HepG2 (cell line): Measurements from ENCODE around the gene HLCS. TPM values are rescaled to one million over a fixed set of nuclear protein-coding genes. Genes with fewer than 3 reads are reported as not detected.

Experiments used
- ATAC-seq: fragments of 200-7000 bp; cut with Tn5 transposase; 3 replicates; pipeline ENCODE4 v1.9.1; 2020; ENCODE audit warnings: mild to moderate bottlenecking, moderate library complexity
- BruUV-seq: library from RNA; stranded (reverse); fragments of 400-500 nt; replicated peaks from 2 replicates; lab custom pipeline; 2021; lab: Mats Ljungman, UMichigan
- CTCF ChIA-PET: fragments of 300-600 bp; formaldehyde crosslinking; extraction: SDS; loops from one replicate; lab custom pipeline; 2021; ENCODE audit warnings: low total read pairs, inconsistent platforms, low intra/inter-chr PET ratio; lab: Yijun Ruan, JAX
- POLR2A ChIA-PET: fragments of 350-600 bp; sonication (Branson Sonifier 250); formaldehyde crosslinking; loops from one replicate; lab custom pipeline; 2020; ENCODE audit warnings: antibody characterized with exemption, inconsistent platforms; lab: Yijun Ruan, JAX
- DNase-seq: peaks from one replicate; pipeline ENCODE4 v3.0.0-alpha.2; 2015; ENCODE audit warnings: low spot score
- FAIRE-seq: peaks from 3 replicates; lab custom pipeline; 2011; peaks lifted over from hg19 to GRCh38; lab: Jason Lieb, UNC
- H2AFZ ChIP-seq: one replicate; pipeline ENCODE4 v1.6.1; 2011; ENCODE audit warnings: low read length, inconsistent platforms
- H3K27ac ChIP-seq: fragments of 300-600 bp; 3 replicates; pipeline ENCODE4 v1.8.0; 2011; ENCODE audit warnings: mixed run types, mild to moderate bottlenecking, mixed read lengths, low read length, inconsistent platforms; ENCODE audit not compliant: insufficient read depth; ENCODE audit errors: extremely low read length
- H3K27me3 ChIP-seq, 2 experiments: fragments of 200-600 bp in 1 of 2; 2 replicates in 1 of 2; 3 replicates in 1 of 2; pipeline versions ENCODE4 v1.6.0 to v1.8.0; 2011; ENCODE audit warnings: low read length in 2 of 2, mild to moderate bottlenecking in 2 of 2, moderate library complexity in 2 of 2, inconsistent platforms in 1 of 2; ENCODE audit not compliant: insufficient read depth in 2 of 2, control insufficient read depth in 1 of 2
- H3K36me3 ChIP-seq, 2 experiments: fragments of 200-600 bp in 1 of 2; replicated peaks in 1 of 2; 2 replicates in 1 of 2; 3 replicates in 1 of 2; pipeline versions ENCODE4 v1.5.1 to v1.8.0; 2011; ENCODE audit warnings: low read length in 2 of 2, inconsistent platforms in 1 of 2; ENCODE audit not compliant: insufficient read depth in 2 of 2, control insufficient read depth in 1 of 2
- H3K4me1 ChIP-seq: 2 replicates; pipeline ENCODE4 v1.5.1; 2012; ENCODE audit warnings: low read length, inconsistent platforms; ENCODE audit not compliant: insufficient read depth
- H3K4me2 ChIP-seq: 2 replicates; pipeline ENCODE4 v1.6.0; 2011; ENCODE audit warnings: low read depth, low read length, inconsistent platforms
- H3K4me3 ChIP-seq, 3 experiments: fragments of 200-600 bp in 1 of 3; sonication (generic), shearing (Covaris generic) in 1 of 3; replicated peaks in 1 of 3; 2 replicates each; pipeline ENCODE4 v1.5.1; 2011 to 2016; ENCODE audit warnings: low read length in 3 of 3, inconsistent platforms in 2 of 3, low read depth in 2 of 3, mild to moderate bottlenecking in 2 of 3, control low read depth in 1 of 3, mixed read lengths in 1 of 3; ENCODE audit not compliant: insufficient read depth in 1 of 3
- H3K79me2 ChIP-seq: one replicate; pipeline ENCODE4 v1.6.1; 2011; ENCODE audit warnings: low read length, inconsistent platforms; ENCODE audit not compliant: insufficient read depth
- H3K9ac ChIP-seq: 2 replicates; pipeline ENCODE4 v1.6.0; 2011; ENCODE audit warnings: mild to moderate bottlenecking, low read depth, low read length, inconsistent platforms; ENCODE audit not compliant: insufficient read depth
- H3K9me3 ChIP-seq: 2 replicates; pipeline ENCODE4 v1.5.1; 2012; ENCODE audit warnings: mild to moderate bottlenecking, low read length
- H4K20me1 ChIP-seq: 2 replicates; pipeline ENCODE4 v1.6.0; 2011; ENCODE audit warnings: inconsistent platforms, mild to moderate bottlenecking, low read length, moderate library complexity; ENCODE audit not compliant: insufficient read depth
- ARNT ChIP-seq: fragments of 450-650 bp; IDR thresholded peaks from 2 replicates; pipeline ENCODE4 v1.6.1; 2017
- GMEB1 ChIP-seq: sonication (generic); formaldehyde crosslinking; IDR thresholded peaks from 2 replicates; pipeline ENCODE4 v1.5.1; 2020; ENCODE audit warnings: missing genetic modification reagents, mild to moderate bottlenecking, borderline replicate concordance
- HNRNPL ChIP-seq: fragments of 200-400 bp; formaldehyde crosslinking; IDR thresholded peaks from 2 replicates; pipeline ENCODE4 v1.6.1; 2017; ENCODE audit warnings: mild to moderate bottlenecking, low read depth, low read length
- REPIN1 ChIP-seq: sonication (generic); formaldehyde crosslinking; IDR thresholded peaks from 2 replicates; pipeline ENCODE4 v1.8.0; 2022; ENCODE audit warnings: missing genetic modification reagents, low read depth, mild to moderate bottlenecking, borderline replicate concordance
- SMAD1 ChIP-seq: sonication (generic); formaldehyde crosslinking; IDR thresholded peaks from 2 replicates; pipeline ENCODE4 v1.4.0; 2020; ENCODE audit warnings: missing genetic modification reagents, low read depth, mild to moderate bottlenecking, borderline replicate concordance
- SP140L ChIP-seq: sonication (generic); formaldehyde crosslinking; IDR thresholded peaks from 2 replicates; pipeline ENCODE4 v1.4.0; 2020; ENCODE audit warnings: missing genetic modification reagents, borderline replicate concordance
- TEF ChIP-seq: sonication (generic); formaldehyde crosslinking; IDR thresholded peaks from 2 replicates; pipeline ENCODE4 v1.5.0; 2020; ENCODE audit warnings: missing genetic modification reagents
- ZNF205 ChIP-seq: IDR thresholded peaks from 2 replicates; pipeline ENCODE4 v1.6.1; 2018; ENCODE audit warnings: missing biosample characterization, missing genetic modification reagents
- ZNF317 ChIP-seq: sonication (generic); formaldehyde crosslinking; IDR thresholded peaks from 2 replicates; pipeline ENCODE4 v1.5.0; 2020; ENCODE audit warnings: mild to moderate bottlenecking, missing genetic modification reagents
- ZNF337 ChIP-seq: sonication (generic); formaldehyde crosslinking; IDR thresholded peaks from 2 replicates; pipeline ENCODE4 v1.5.1; 2020; ENCODE audit warnings: missing genetic modification reagents, low read depth, mild to moderate bottlenecking, borderline replicate concordance
- ZNF513 ChIP-seq: sonication (generic); formaldehyde crosslinking; conservative IDR thresholded peaks from 2 replicates; pipeline ENCODE4 v1.5.0; 2020; ENCODE audit warnings: missing genetic modification reagents
- WGBS: methylation state at CpG from one replicate; pipeline ENCODE4 v1.1.6; 2017; ENCODE audit warnings: low lambda C conversion rate; 5-methylcytosine and 5-hydroxymethylcytosine counted together
- in situ Hi-C: cut with HindIII; loops from 2 replicates; pipeline ENCODE4 v1.10.0; 2017; ENCODE audit warnings: low pct_unique_long_range_greater_than_20kb; ENCODE audit not compliant: extremely low pct_ligation_motif_present
- intact Hi-C: fragments of 100-400 bp; cut with micrococcal nuclease; formaldehyde crosslinking; loops from one replicate; pipeline ENCODE4 v1.10.0; 2022; ENCODE audit not compliant: unreplicated experiment
- polyA plus RNA-seq, 8 experiments: library from polyadenylated mRNA; depleted of rRNA in 3 of 8; stranded (reverse) in 7 of 8; unstranded in 1 of 8; fragments of >200 nt; fragmentation: Illumina TruSeq in 4 of 8; extraction: Trizol in 4 of 8; gene quantifications; 2 replicates each; pipeline versions ENCODE4 v1.2.1 to v1.2.3, GENCODE V29; 2011 to 2016; ENCODE audit warnings: low read depth in 4 of 8, missing spikeins in 1 of 8, mixed read lengths in 1 of 8; ENCODE audit not compliant: insufficient read depth in 1 of 8
- total RNA-seq, 5 experiments: library from RNA; depleted of rRNA; stranded (reverse); fragments of >200 nt; fragmentation: Illumina TruSeq; extraction: Trizol; gene quantifications; 2 replicates each; pipeline ENCODE4 v1.2.3, GENCODE V29; 2016; ENCODE audit warnings: low read depth in 1 of 5
- TF ChIP-seq, protein P1 (sequence below): sonication (generic); formaldehyde crosslinking; IDR thresholded peaks from 2 replicates; pipeline ENCODE4 v1.5.0; 2020; ENCODE audit warnings: mild to moderate bottlenecking, missing genetic modification reagents
- TF ChIP-seq, protein P2 (sequence below): sonication (generic); formaldehyde crosslinking; IDR thresholded peaks from 2 replicates; pipeline ENCODE4 v1.8.0; 2022; ENCODE audit warnings: missing genetic modification reagents, mild to moderate bottlenecking, moderate library complexity, borderline replicate concordance

Gene HLCS
- total and polyA plus RNA-seq, 2 of the 13 experiments (the other 11 are each of a cell fraction or from before 2014, with no cell fraction given): 7.9 to 12.3 TPM

GRCh38 chr21:36769051-36769839 lies 197.2 kb downstream of the HLCS start:
- H4K20me1 ChIP-seq: no peaks in the 10 kb centered on the region
- H3K9ac ChIP-seq: no peak overlapping the region
- WGBS: 91% methylated on average over 8 of the region's 8 CpGs
- H3K27me3 ChIP-seq: no peaks in the 10 kb centered on the region
- DNase-seq (no peak), FAIRE-seq (no peak), ATAC-seq (no peak)
- peaks cover 0 to 1% of the 10 kb centered on the region in 2 experiments; a peak in 1 of 5 replicates for H3K36me3 ChIP-seq
- no peaks in the 10 kb centered on the region for H3K9me3 ChIP-seq
- in situ Hi-C loops: no loop called here
- POLR2A ChIA-PET: no interaction called here
- no peak overlapping the region for H3K4me2 ChIP-seq
- no TSS peak for BruUV-seq
- CTCF ChIA-PET: no interaction called here
- no peak overlapping the region for H3K4me3 ChIP-seq
- intact Hi-C loops: no loop called here
- peaks cover 14% of the 10 kb centered on the region for H3K4me1 ChIP-seq
- TF ChIP-seq ZNF317 (CRISPR knock-in tag) (no peak), GMEB1 (CRISPR knock-in tag) (no peak), HNRNPL (no peak), ZNF205 (CRISPR knock-in tag) (no peak), SP140L (CRISPR knock-in tag) (no peak), ZNF337 (CRISPR knock-in tag) (no peak), SMAD1 (CRISPR knock-in tag) (no peak), REPIN1 (no peak), ZNF513 (CRISPR knock-in tag) (no peak), ARNT (no peak), TEF (CRISPR knock-in tag) (no peak)
- TF ChIP-seq, protein P1, sequence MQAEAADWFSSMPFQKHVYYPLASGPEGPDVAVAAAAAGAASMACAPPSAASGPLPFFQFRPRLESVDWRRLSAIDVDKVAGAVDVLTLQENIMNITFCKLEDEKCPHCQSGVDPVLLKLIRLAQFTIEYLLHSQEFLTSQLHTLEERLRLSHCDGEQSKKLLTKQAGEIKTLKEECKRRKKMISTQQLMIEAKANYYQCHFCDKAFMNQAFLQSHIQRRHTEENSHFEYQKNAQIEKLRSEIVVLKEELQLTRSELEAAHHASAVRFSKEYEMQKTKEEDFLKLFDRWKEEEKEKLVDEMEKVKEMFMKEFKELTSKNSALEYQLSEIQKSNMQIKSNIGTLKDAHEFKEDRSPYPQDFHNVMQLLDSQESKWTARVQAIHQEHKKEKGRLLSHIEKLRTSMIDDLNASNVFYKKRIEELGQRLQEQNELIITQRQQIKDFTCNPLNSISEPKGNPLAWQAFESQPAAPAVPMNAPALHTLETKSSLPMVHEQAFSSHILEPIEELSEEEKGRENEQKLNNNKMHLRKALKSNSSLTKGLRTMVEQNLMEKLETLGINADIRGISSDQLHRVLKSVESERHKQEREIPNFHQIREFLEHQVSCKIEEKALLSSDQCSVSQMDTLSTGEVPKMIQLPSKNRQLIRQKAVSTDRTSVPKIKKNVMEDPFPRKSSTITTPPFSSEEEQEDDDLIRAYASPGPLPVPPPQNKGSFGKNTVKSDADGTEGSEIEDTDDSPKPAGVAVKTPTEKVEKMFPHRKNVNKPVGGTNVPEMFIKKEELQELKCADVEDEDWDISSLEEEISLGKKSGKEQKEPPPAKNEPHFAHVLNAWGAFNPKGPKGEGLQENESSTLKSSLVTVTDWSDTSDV (CRISPR knock-in tag): no peak
- TF ChIP-seq, protein P2, sequence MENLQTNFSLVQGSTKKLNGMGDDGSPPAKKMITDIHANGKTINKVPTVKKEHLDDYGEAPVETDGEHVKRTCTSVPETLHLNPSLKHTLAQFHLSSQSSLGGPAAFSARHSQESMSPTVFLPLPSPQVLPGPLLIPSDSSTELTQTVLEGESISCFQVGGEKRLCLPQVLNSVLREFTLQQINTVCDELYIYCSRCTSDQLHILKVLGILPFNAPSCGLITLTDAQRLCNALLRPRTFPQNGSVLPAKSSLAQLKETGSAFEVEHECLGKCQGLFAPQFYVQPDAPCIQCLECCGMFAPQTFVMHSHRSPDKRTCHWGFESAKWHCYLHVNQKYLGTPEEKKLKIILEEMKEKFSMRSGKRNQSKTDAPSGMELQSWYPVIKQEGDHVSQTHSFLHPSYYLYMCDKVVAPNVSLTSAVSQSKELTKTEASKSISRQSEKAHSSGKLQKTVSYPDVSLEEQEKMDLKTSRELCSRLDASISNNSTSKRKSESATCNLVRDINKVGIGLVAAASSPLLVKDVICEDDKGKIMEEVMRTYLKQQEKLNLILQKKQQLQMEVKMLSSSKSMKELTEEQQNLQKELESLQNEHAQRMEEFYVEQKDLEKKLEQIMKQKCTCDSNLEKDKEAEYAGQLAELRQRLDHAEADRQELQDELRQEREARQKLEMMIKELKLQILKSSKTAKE (CRISPR knock-in tag): no peak
- no peak overlapping the region for H2AFZ ChIP-seq
- H3K27ac ChIP-seq: no peak overlapping the region
- H3K79me2 ChIP-seq: no peaks in the 10 kb centered on the region
